ENCODE results near the gene GALNS. TPM values are rescaled to one million over a fixed set of nuclear protein-coding genes. Genes with fewer than 3 reads are reported as not detected.

The GALNS gene
- total and polyA plus RNA-seq, 2 of the 4 experiments (the other 2 are of a cell fraction): 7.2 to 32.5 TPM

DNA sequence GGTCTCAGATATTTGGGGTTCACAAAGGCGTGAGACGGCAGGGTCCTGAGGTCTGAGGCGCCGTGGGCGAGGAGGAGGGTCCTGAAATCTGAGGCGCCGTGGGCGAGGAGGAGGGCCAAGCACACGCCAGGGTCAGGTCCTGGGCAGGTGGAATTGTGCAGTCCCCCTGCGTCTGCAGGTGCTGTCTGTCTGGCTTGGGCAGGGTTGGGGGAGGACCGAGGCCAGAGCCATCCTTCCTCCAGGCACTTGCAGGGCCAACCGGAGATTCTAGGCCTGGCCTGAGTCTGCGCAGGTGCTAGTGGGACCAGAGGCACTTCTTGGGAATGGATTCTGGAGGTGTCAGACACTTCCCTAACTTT lies 42.6 kb downstream of the GALNS start:
- H3K9me1 ChIP-seq (ENCODE audit: insufficient read depth, low read length): peaks cover 5% of the 10 kb centered on the region
- H2BK5ac ChIP-seq (ENCODE audit: low read depth, low read length, poor library complexity, severe bottlenecking): no peak overlapping the region
- in situ Hi-C loops (cut with MboI; ENCODE audit: low sequenced_read_pairs): no loop called here

More for the DNA sequence above, 42.6 kb downstream of the GALNS start:
- Histone ChIP-seq H3K23ac (ENCODE audit: low read depth, low read length) (no peak overlapping the region), H3K27me3 (ENCODE audit: control insufficient read depth, insufficient read depth, low read length) (no peaks in the 10 kb centered on the region), H4K5ac (ENCODE audit: low read depth, low read length) (no peak overlapping the region), H3K4me3 (ENCODE audit: insufficient read depth, low read depth, low read length) (no peak overlapping the region), H3K79me1 (ENCODE audit: low read depth in 1 of 2, low read length in 2 of 2) (peaks cover 4 to 25% of the 10 kb centered on the region in 2 experiments; a peak in 2 of 4 replicates), H4K91ac (ENCODE audit: insufficient read depth, low read depth, low read length) (no peak overlapping the region), H3K9ac (ENCODE audit: low read depth, low read length) (no peak overlapping the region), H3K4me2 (ENCODE audit: low read depth, low read length) (no peak overlapping the region), H4K8ac (ENCODE audit: low read depth in 2 of 2, low read length in 2 of 2) (no peak overlapping the region), H2BK120ac (ENCODE audit: low read depth, low read length) (no peak overlapping the region), H3K9me3 (ENCODE audit: control insufficient read depth, insufficient read depth, low read length) (no peaks in the 10 kb centered on the region), H3K4ac (ENCODE audit: low read depth, low read length) (no peak overlapping the region), H2AK9ac (replicated peaks; ENCODE audit: low read depth, low read length, poor library complexity) (no peak overlapping the region), H3K27ac (ENCODE audit: insufficient read depth, low read length) (no peak overlapping the region), H3K4me1 (ENCODE audit: control insufficient read depth, insufficient read depth, low read length) (peaks cover 24% of the 10 kb centered on the region), H2BK15ac (ENCODE audit: low read depth, low read length) (no peak overlapping the region), H3K56ac (ENCODE audit: extremely low read depth, insufficient read depth, low read length) (no peak overlapping the region), H2BK20ac (ENCODE audit: low read depth, low read length) (no peak overlapping the region), H2AFZ (replicated peaks; ENCODE audit: low read length, poor library complexity) (no peak overlapping the region), H2AK5ac (ENCODE audit: low read depth, low read length) (no peak overlapping the region), H3K36me3 (ENCODE audit: control insufficient read depth, insufficient read depth, low read length) (peaks cover 6% of the 10 kb centered on the region), H4K20me1 (ENCODE audit: insufficient read depth, low read length) (peaks cover 21% of the 10 kb centered on the region), H3K14ac (replicated peaks; ENCODE audit: low read depth, low read length) (no peak overlapping the region), H3K18ac (ENCODE audit: low read depth, low read length) (no peak overlapping the region)
- CTCF ChIA-PET: no interaction called here
- 100% methylated on average over 1 of the region's 13 CpGs; no CpG with 5 or more reads in 1 of the 2 experiments for WGBS, 2 experiments (ENCODE audit: extremely low coverage in 2 of 2, insufficient read length in 1 of 2)
- dilution Hi-C loops (cut with HindIII; ENCODE audit: low sequenced_read_pairs, unreplicated experiment) (no loop called here), intact Hi-C loops (cut with micrococcal nuclease) (loop anchor here (5.0 kb wide), 1 partner anchor 403 kb away; the partner anchor contains the start of gene ZNF778)
- POLR2A ChIA-PET (ENCODE audit: unreplicated experiment): no interaction called here
- DNase-seq (no peak), ATAC-seq (ENCODE audit: low read depth) (no peak)
- TF ChIP-seq NFE2L2 (IDR thresholded peaks at IDR 0.05; ENCODE audit: low read depth, low read length) (no peak), SMC3 (IDR thresholded peaks at IDR 0.05; ENCODE audit: low read depth, low read length) (no peak), RAD21 (IDR thresholded peaks at IDR 0.05; ENCODE audit: low read length) (no peak), MXI1 (IDR thresholded peaks at IDR 0.05; ENCODE audit: borderline replicate concordance, low read depth, low read length) (no peak), CEBPB (IDR thresholded peaks at IDR 0.05; ENCODE audit: low read depth, low read length) (no peak), MAFK (IDR thresholded peaks at IDR 0.05; ENCODE audit: low read depth, low read length) (no peak)
- TF ChIP-seq, protein P1, sequence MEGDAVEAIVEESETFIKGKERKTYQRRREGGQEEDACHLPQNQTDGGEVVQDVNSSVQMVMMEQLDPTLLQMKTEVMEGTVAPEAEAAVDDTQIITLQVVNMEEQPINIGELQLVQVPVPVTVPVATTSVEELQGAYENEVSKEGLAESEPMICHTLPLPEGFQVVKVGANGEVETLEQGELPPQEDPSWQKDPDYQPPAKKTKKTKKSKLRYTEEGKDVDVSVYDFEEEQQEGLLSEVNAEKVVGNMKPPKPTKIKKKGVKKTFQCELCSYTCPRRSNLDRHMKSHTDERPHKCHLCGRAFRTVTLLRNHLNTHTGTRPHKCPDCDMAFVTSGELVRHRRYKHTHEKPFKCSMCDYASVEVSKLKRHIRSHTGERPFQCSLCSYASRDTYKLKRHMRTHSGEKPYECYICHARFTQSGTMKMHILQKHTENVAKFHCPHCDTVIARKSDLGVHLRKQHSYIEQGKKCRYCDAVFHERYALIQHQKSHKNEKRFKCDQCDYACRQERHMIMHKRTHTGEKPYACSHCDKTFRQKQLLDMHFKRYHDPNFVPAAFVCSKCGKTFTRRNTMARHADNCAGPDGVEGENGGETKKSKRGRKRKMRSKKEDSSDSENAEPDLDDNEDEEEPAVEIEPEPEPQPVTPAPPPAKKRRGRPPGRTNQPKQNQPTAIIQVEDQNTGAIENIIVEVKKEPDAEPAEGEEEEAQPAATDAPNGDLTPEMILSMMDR (conservative IDR thresholded peaks at IDR 0.05; ENCODE audit: low read depth, low read length): no peak
- no TSS peak for BruUV-seq (replicated peaks)

Measured in IMR-90 (cell line).